Stimulated activated CD4-positive, alpha-beta T cell treated with anti-CD3 and anti-CD28 coated beads, Interleukin-2, amount 100 ng/mL, for 24 hours (primary cell): Measurements from ENCODE around the gene GLUL.
"Not testable (repeated sequence)": the region's sequence is repeated elsewhere in the genome, so short reads cannot be mapped to it uniquely, and the experiment has no call there.

Experiments used
- DNase-seq, 2 donors: peaks; one replicate each; pipeline ENCODE4 v3.0.0-alpha.2; 2020

The GLUL gene

DNA sequence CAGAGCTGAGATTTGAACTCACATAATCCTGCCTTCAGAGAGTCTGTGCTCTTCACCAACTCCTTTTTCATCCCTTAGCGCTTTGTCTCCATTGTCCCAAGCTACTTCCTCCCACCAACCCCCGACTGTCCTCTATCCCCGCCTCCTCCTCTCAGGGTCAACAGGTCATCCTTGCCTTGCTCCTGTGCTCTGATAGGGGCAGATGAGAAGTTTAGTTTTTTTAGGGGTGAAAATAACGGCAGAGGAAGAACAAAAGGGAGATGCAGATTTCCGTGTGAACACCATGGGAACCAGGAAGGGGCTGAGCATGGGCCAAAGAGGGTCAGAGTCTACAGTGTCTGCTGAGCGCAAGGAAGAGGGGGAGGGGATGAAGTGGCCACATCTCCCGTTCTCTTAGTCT is 31.9 kb downstream of the GLUL start:
- DNase-seq, result no peak

- DNase-seq, result no peak
Observed at GRCh38 chr1:182357913-182358312, 33.7 kb downstream of the GLUL start.

DNA sequence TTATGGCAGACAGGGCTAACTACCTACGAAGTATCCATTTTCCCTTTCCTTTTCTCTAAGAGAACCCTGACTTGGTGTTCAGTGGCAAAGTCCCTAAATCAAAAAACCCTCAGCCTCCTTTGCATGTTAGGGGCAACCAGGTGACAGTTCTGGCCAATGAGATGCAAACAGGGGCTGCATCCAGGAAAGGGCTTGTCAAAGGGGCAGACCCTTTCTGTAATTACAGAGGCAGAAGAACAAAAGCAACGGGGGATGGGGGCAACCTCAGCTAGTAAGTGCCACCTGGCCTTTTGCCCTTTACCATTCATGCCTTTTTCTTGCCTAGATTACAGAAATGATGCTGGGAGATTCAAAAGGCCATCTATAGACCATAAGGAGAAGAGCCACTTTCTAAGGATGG is 34.4 kb downstream of the GLUL start:
- DNase-seq, result no peak

DNA sequence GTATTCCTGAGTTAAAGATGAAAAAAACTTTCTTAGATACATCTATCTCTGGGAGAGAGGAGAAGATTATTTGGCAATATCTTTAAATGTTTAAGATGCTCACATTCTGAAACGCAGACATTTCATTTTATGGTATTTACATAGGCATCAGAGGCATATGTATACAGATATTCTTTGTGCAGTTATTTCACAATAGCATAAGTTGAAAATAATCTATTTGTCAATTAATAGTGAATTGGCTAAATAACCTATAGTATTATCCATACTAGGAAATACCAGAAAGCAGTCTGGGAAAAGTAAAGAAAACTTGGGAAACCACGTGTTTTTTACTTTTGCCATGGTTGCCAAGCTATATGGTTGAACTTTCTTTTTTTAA is 35.9 kb downstream of the GLUL start:
- no peak for DNase-seq

DNA sequence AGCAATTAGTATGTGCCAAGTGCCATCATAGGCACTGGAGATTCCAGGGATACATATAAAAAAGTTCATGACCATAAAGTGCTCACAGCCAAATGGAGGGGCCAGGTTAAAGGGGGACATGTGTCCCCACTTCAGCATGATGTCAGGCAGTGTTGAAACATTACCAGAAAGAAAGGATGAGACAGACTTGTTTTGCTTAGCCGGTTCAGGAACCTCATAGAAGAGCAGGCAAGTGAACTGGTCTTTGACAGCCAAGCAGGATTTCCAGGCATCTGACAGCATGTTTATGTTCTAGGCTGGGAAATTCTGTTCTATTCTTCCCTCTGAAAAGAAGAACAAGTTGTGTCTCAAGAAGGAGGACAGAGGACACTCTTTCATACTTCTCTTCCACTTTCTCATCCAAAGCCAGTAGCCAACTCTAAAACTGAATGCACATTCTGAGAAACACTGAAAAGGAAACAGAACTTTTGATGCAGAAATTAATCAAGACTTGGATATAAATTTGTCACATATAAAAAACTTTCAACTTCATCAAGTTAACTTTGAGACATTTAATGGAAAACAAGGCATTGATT is 39.7 kb downstream of the GLUL start:
- DNase-seq, result no peak

DNA sequence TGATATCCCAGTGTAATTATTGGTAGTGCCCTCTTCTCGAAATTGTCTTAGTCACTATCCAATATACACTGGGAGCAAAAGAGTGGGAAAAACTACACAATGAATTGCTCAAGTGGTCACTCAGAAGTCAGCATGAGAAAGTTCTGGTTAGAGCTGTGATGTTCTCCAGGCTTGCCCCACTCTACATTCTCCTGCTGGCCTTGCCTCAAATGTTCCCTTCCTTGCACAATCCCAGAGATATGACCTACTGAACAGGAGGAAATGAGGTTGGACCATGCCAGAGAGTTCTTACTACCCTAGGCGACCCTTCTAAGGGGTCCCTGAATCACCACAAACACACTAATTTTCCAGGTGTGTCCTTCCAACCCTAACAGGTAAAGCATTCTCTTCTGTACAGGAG is 40.8 kb downstream of the GLUL start:
- DNase-seq, result no peak

DNA sequence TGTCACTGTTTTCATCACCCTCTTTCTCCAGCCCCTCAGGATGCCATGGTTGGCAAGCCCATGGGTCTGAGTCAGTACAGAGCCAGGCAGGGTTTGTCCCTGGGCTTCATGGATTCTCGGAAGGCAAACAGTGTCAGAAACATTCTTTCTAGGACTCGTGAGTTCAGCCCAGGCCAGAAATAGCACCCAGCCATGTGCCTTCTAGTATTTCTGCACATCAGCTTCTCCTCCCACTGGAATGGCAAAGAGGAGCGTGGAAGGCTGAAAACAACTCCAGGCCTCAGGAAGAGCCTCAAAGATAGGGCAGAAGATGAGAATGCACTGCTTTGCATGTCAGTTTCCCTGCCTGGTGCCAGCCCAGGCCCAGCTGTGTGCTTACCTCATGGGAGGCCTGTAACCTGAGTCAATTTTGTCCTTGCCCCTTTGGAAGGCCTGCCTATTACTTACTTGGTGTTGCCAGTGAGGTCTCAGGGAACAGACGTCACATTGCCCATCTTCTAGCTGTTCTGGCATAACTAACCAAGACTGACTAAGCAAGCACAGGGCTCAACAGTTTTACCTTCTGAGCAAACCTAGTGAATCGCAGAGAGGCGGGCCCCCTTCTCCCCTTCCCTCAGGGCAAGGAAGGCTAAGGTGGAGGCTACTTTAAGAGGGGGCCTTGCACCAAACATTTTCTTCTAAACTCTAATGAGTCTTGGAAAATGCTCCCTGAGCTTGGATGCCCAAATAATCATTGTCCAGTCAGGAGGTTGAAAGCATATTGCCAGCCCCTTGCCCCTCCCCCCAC is 42.4 kb downstream of the GLUL start:
- DNase-seq, result no peak

DNA sequence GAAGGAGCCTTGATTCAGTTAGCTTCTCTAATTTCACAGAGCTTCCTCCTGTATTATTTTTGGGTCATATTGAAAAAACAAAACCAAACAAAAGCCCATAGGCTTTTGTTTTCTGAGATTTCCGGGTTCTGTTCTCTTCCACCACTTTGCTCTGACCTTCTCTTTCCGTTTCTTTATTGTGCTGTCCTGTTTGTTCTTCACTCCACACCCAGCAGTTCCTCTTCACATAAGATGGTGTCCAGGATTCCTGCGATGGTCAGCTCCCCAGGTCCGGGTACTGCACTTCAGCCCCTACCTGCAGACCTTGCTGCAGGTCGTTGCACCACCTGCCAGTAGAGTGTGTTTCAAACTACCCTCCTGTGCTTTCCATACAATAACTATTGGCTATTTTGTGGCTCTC is 44.6 kb downstream of the GLUL start:
- no peak for DNase-seq

DNA sequence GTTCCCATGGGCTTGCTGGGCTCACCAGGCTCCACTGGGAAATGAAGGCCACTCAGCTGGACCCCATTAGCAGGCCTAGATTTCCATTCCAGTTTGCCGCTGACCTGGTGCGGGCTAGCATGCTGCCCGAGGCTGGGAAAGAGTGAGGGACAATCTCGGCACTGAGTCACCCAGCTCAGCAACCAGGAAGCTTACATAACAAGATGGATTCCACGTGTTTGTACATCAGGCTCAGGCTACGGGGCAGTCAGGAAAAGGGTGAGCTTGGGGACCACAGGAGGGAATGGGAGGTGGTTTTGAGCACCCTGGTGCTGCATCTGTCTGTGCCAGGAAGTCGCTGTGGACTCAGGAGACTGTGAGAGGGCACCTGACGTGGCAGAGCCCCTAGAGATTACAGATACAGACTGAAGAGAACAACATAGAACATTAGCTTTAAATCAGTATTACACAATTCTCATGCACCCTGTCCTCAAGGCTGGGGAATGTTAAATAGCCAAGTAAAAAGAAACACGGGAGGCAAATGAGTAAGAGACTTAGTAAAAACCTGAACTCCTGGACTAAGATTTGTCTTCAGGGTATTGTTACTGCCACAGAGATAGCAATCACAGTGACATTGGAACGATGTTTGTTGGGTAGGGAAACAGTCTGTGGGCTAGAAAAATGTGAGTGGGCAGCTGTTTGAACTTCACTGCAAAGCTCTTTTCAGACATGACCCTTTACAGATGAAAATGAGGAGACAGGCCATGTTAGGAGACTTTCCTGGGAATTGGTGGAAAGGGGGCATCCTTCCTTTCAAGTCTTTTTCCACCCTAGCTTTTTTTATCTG is 51.1 kb downstream of the GLUL start:
- no peak for DNase-seq

GRCh38 chr1:182339684-182340083 is 51.9 kb downstream of the GLUL start:
- no peak for DNase-seq

DNA sequence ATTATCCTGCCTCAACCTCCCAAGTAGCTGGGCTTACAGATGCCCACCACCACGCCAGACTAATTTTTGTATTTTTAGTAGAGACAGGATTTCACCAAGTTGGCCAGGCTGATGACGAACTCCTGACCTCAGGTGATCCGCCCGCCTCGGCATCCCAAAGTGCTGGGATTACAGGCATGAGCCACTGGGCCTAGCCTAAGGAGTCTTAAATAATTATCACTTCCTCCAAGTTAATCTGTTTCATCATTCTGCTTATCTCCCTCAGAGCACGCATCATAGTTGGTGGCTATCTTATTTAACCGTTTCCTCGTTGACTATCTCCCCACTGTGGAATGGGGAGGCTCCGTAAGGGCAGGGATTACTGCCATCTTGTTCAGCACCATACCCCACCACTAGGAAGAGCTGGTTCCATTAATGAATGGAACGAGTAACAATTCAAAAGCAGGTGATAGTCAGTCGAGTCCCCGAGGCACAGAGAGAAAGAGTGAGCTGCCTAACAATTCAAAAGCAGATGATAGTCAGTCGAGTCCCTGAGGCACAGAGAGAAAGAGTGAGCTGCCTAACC is 52.7 kb downstream of the GLUL start:
- no peak for DNase-seq

- no peak for DNase-seq
Observed at GRCh38 chr1:182337736-182338571, 53.6 kb downstream of the GLUL start.

- no peak for DNase-seq
Observed at GRCh38 chr1:182335771-182336566, 55.6 kb downstream of the GLUL start.

DNA sequence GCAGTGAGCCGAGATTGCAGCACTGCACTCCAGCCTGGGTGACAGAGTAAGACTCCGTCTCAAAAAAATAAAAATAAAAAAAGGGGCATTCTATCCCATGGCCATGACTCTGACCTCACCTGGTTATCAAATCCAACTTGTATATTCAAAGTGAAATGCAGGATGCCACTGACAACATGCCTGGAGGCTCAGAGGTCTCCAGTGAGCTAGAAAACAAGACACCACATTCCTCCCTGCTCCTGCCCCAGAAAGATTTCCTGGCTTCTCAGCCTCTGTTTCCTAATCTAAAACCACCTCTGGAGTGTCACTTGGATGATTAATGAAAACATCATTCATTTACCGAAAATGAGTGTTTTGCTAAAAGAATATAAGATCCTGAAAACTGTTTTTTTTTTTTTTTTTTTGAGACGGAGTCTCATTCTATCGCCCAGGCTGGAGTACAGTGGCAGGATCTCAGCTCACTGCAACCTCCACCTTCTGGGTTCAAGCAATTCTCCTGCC is 58.5 kb downstream of the GLUL start:
- not testable (repeated sequence) for DNase-seq

GRCh38 chr1:182332261-182333060 is 59.1 kb downstream of the GLUL start:
- DNase-seq, result no peak
